Mesothelial cell of epicardium (in vitro differentiated cells): ENCODE data around the gene COL1A1. TPM values are rescaled to one million over a fixed set of nuclear protein-coding genes. Genes with fewer than 3 reads are reported as not detected.

Source experiments
- DNase-seq, 2 experiments: peaks; one replicate each; pipeline ENCODE4 v3.0.0; 2021; ENCODE audit warnings: low spot score in 2 of 2; ENCODE audit not compliant: unreplicated experiment in 2 of 2
- H3K27ac Mint-ChIP-seq: 2 replicates; pipeline ENCODE4 v1.8.0; 2021; ENCODE audit warnings: mixed read lengths
- H3K27me3 Mint-ChIP-seq: 2 replicates; pipeline ENCODE4 v1.8.0; 2021; ENCODE audit warnings: low read depth, mixed read lengths
- H3K36me3 Mint-ChIP-seq: 2 replicates; pipeline ENCODE4 v1.8.0; 2021; ENCODE audit warnings: mixed read lengths
- H3K4me1 Mint-ChIP-seq: 2 replicates; pipeline ENCODE4 v1.8.0; 2021; ENCODE audit warnings: mixed read lengths
- H3K4me3 Mint-ChIP-seq: 2 replicates; pipeline ENCODE4 v1.8.0; 2021; ENCODE audit warnings: mild to moderate bottlenecking, moderate library complexity, mixed read lengths
- H3K9me3 Mint-ChIP-seq: 2 replicates; pipeline ENCODE4 v1.8.0; 2021; ENCODE audit warnings: mixed read lengths
- CTCF ChIP-seq: fragments of 200-600 bp; sonication (generic); IDR thresholded peaks from one replicate; pipeline ENCODE4 v1.5.0; 2021; ENCODE audit warnings: antibody characterized with exemption; ENCODE audit not compliant: unreplicated experiment
- total RNA-seq: library from RNA; stranded (reverse); gene quantifications from 3 replicates; pipeline ENCODE4 v1.2.1, GENCODE V29; 2021

Gene COL1A1
- total RNA-seq, 1 donor from 2014 or later: 3,972 TPM

- DNase-seq: no peak
- no peak for TF ChIP-seq CTCF
- Mint-ChIP-seq H3K4me3 (no peak overlapping the region), H3K36me3 (peaks cover 23% of the 10 kb centered on the region), H3K27me3 (no peaks in the 10 kb centered on the region), H3K4me1 (peaks cover 40% of the 10 kb centered on the region), H3K27ac (peak overlapping the region; percentile 93), H3K9me3 (no peaks in the 10 kb centered on the region)
These were observed 15.6 kb downstream of the COL1A1 start for GRCh38 chr17:50185631-50186471.

GRCh38 chr17:50184611-50185398 lies 16.6 kb downstream of the COL1A1 start:
- no peak for DNase-seq
- Mint-ChIP-seq H3K27ac (peak overlapping the region; percentile 75), H3K36me3 (peaks cover 23% of the 10 kb centered on the region), H3K4me1 (peaks cover 40% of the 10 kb centered on the region), H3K9me3 (no peaks in the 10 kb centered on the region), H3K27me3 (no peaks in the 10 kb centered on the region), H3K4me3 (no peak overlapping the region)
- TF ChIP-seq CTCF: no peak

- no peak for DNase-seq
- TF ChIP-seq CTCF: peak; percentile 44
- H3K36me3 Mint-ChIP-seq: peaks cover 20% of the 10 kb centered on the region
- no peaks in the 10 kb centered on the region for H3K27me3 Mint-ChIP-seq
- H3K9me3 Mint-ChIP-seq: no peaks in the 10 kb centered on the region
- H3K27ac Mint-ChIP-seq: peak overlapping the region; percentile 86
- peaks cover 37% of the 10 kb centered on the region for H3K4me1 Mint-ChIP-seq
- H3K4me3 Mint-ChIP-seq: no peak overlapping the region
These were observed 17.4 kb downstream of the COL1A1 start for GRCh38 chr17:50184064-50184463.

GRCh38 chr17:50183421-50183994 lies 17.9 kb downstream of the COL1A1 start:
- H3K27ac Mint-ChIP-seq: peak overlapping the region; percentile 86

More at GRCh38 chr17:50183421-50183994, 17.9 kb downstream of the COL1A1 start:
- no peaks in the 10 kb centered on the region for H3K27me3 Mint-ChIP-seq
- no peak overlapping the region for H3K4me3 Mint-ChIP-seq
- peaks cover 37% of the 10 kb centered on the region for H3K4me1 Mint-ChIP-seq
- H3K36me3 Mint-ChIP-seq: peaks cover 15% of the 10 kb centered on the region
- TF ChIP-seq CTCF: no peak
- no peak for DNase-seq
- no peaks in the 10 kb centered on the region for H3K9me3 Mint-ChIP-seq
